ENCODE data around the gene WDR89. TPM values are rescaled to one million over a fixed set of nuclear protein-coding genes. Genes with fewer than 3 reads are reported as not detected.

Gene WDR89
- polyA plus RNA-seq, 1 of the 3 experiments (the other 2 are of a cell fraction) = 2.6 TPM

DNA sequence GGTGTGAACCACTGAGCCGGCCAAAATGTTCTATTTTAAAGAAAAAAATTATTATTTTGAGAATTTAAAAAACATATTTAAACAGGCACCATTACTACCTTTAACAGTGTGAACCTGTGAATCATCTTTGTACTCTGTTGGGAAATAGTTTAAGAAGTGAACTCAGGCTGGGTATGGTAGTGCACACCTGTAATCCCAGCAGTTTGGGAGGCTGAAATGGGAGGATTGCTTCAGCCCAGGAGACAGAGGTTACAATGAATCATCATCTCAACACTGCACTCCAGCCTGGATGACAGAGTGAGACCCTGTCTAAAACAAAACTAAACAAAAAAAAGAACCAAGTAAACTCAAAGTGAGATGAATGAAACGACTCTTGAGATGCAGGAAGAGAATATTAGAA lies 3.1 kb upstream of the WDR89 start (continued):
- TF ChIP-seq, protein P1, sequence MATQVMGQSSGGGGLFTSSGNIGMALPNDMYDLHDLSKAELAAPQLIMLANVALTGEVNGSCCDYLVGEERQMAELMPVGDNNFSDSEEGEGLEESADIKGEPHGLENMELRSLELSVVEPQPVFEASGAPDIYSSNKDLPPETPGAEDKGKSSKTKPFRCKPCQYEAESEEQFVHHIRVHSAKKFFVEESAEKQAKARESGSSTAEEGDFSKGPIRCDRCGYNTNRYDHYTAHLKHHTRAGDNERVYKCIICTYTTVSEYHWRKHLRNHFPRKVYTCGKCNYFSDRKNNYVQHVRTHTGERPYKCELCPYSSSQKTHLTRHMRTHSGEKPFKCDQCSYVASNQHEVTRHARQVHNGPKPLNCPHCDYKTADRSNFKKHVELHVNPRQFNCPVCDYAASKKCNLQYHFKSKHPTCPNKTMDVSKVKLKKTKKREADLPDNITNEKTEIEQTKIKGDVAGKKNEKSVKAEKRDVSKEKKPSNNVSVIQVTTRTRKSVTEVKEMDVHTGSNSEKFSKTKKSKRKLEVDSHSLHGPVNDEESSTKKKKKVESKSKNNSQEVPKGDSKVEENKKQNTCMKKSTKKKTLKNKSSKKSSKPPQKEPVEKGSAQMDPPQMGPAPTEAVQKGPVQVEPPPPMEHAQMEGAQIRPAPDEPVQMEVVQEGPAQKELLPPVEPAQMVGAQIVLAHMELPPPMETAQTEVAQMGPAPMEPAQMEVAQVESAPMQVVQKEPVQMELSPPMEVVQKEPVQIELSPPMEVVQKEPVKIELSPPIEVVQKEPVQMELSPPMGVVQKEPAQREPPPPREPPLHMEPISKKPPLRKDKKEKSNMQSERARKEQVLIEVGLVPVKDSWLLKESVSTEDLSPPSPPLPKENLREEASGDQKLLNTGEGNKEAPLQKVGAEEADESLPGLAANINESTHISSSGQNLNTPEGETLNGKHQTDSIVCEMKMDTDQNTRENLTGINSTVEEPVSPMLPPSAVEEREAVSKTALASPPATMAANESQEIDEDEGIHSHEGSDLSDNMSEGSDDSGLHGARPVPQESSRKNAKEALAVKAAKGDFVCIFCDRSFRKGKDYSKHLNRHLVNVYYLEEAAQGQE (IDR thresholded peaks at IDR 0.05; ENCODE audit: low read depth, low read length) = no peak
- no peak for TF ChIP-seq NRF1 (IDR thresholded peaks at IDR 0.05; ENCODE audit: low read depth, low read length)
- no peak for TF ChIP-seq RFX5 (IDR thresholded peaks at IDR 0.05; ENCODE audit: low read length)
- TF ChIP-seq MAX (IDR thresholded peaks at IDR 0.05; ENCODE audit: low read depth) = no peak
- TF ChIP-seq ELF1 (IDR thresholded peaks at IDR 0.05) = no peak
- no peak for TF ChIP-seq EP300 (IDR thresholded peaks at IDR 0.05; ENCODE audit: borderline replicate concordance in 1 of 2, low read depth in 1 of 2, low read length in 1 of 2)
- TF ChIP-seq MXI1 (IDR thresholded peaks at IDR 0.05; ENCODE audit: low read depth, low read length) = no peak
- TF ChIP-seq TAF1 (IDR thresholded peaks at IDR 0.05; ENCODE audit: borderline replicate concordance, low read depth, low read length) = no peak

GRCh38 chr14:63642656-63643382 lies 1.1 kb upstream of the WDR89 start:
- peaks cover 0 to 7% of the 10 kb centered on the region in 2 experiments for H3K36me3 ChIP-seq (replicated peaks in 1 of 2; ENCODE audit: control insufficient read depth in 1 of 2, insufficient read depth in 2 of 2, low read length in 1 of 2)
- no peaks in the 10 kb centered on the region; a peak in 2 of 4 replicates for H3K4me1 ChIP-seq (ENCODE audit: control insufficient read depth in 1 of 2, insufficient read depth in 2 of 2, low read depth in 1 of 2, low read length in 1 of 2)
- peak overlapping the region; percentile 70 to 72 for H3K4me3 ChIP-seq (ENCODE audit: low read depth in 2 of 2, low read length in 1 of 2)
- peak overlapping the region; percentile 79 for H3K4me2 ChIP-seq
- CTCF ChIA-PET = interaction anchor here (0.8 to 5.8 kb wide), 7 partner anchors 9 to 661 kb away, joined by 3 to 17 read pairs (median 4); no protein-coding TSS in a partner anchor
- H3K27me3 ChIP-seq (ENCODE audit: insufficient read depth) = no peaks in the 10 kb centered on the region
- H3K9me2 ChIP-seq = no peaks in the 10 kb centered on the region
- POLR2A ChIA-PET = interaction anchor here (1.7 kb wide), 1 partner anchor 99 kb away, joined by 11 read pairs; the partner anchor contains the start of gene PPP2R5E
- peaks cover 15% of the 10 kb centered on the region for H3F3A ChIP-seq (replicated peaks; ENCODE audit: insufficient read depth)
- H3K9me3 ChIP-seq = no peaks in the 10 kb centered on the region
- H3K27ac ChIP-seq (ENCODE audit: low read depth in 2 of 2, low read length in 1 of 2) = peak overlapping the region; percentile 93 to 94; a peak in 3 of 4 replicates
- 42% methylated on average over 8 of the region's 8 CpGs for WGBS (ENCODE audit: low lambda C conversion rate)
- peaks cover 40% of the 10 kb centered on the region; the same call in 1 of the 2 replicates for H3K79me2 ChIP-seq (ENCODE audit: insufficient read depth)
- no peaks in the 10 kb centered on the region for H4K20me1 ChIP-seq (ENCODE audit: insufficient read depth)
- TF ChIP-seq CHD2 (IDR thresholded peaks at IDR 0.05; ENCODE audit: low read length, partially characterized antibody) (no peak), EZH2phosphoT487 (IDR thresholded peaks at IDR 0.05; ENCODE audit: borderline replicate concordance, low read depth) (no peak), YY1 (IDR thresholded peaks at IDR 0.05; ENCODE audit: low read depth) (no peak), POLR2AphosphoS5 (IDR thresholded peaks at IDR 0.05; ENCODE audit: low read depth, low read length) (no peak), FOXJ3 (CRISPR knock-in tag; IDR thresholded peaks at IDR 0.05) (no peak)
- H2AFZ ChIP-seq (ENCODE audit: low read depth) = peak overlapping the region; percentile 85
- peak overlapping the region; percentile 83; the same call in 1 of the 2 replicates for H3K9ac ChIP-seq
- DNase-seq = no peak

Measured in SK-N-SH (cell line).